ENCODE measurements around the gene KRABD2.

- TF ChIP-seq CTCF (IDR thresholded peaks at IDR 0.05) (no peak), POLR2A (IDR thresholded peaks at IDR 0.05) (no peak)
Measured at GRCh38 chr17:8360260-8360659, 16.2 kb downstream of the KRABD2 start.
